Frontal cortex (tissue), 4 donors: ENCODE measurements around the gene NPIPA8. TPM values are rescaled to one million over a fixed set of nuclear protein-coding genes. Genes with fewer than 3 reads are reported as not detected.
"Not testable (repeated sequence)": the region's sequence is repeated elsewhere in the genome, so short reads cannot be mapped to it uniquely, and the experiment has no call there.

Experiments
- DNase-seq, 2 donors: peaks; one replicate each; pipeline ENCODE4 v3.0.0; 2012; ENCODE audit warnings: low spot score in 2 of 2
- FAIRE-seq: peaks from 2 replicates; lab custom pipeline; 2012; peaks lifted over from hg19 to GRCh38; lab: Jason Lieb, UNC
- total RNA-seq: library from RNA; depleted of rRNA; stranded (reverse); fragments of >200 nt; gene quantifications from one replicate; pipeline ENCODE4 v1.2.3, GENCODE V29; 2014
- donor health status: control.
- donor health status: control.
- donor health status: control.

The NPIPA8 gene
- total RNA-seq, result 4.9 TPM

DNA sequence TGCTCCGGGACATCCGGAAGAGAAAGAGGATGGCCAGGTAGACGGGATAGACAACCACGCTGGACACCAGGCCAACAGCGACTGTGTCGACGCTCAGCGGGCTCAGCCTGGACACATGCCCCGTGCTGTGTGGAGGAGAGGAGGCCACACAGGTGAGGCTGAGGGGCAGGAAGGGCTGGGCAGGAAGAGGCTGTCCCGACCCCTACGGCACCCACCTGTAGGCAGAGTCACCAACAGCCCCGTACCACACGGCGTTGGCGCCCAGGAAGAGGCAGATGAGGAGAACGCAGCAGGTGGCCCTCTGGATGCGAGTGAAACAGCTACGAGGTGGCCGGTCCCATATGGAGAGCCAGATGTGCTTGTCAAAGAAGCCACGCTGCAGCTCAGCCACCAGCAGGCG lies at the start of gene NPIPA8:
NPIPA8 (minus strand) TSS at position 101 of the 400 bp plus-strand sequence. CDS start 4,074 bp downstream, outside the sequence.
- DNase-seq, FAIRE-seq: not testable (repeated sequence)

DNA sequence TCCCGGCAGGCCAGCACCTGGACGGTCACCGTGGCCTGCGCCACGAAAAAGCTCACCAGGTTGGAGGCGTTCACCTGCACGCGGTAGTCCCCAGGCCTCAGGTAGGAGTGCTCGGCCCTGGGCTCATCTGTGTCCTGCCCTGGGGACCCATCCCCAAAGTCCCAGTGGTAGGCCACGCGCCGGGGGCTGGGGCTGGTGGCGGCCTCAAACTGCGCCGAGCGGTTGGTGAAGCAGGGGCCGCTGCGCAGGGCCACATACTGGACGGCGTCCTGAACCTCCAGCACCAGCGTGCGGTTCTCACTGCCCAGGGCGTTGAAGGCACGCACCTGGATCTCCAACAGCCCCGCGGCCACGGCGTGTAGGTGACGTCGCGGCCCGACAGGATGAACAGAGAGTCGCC lies 48.7 kb upstream of the NPIPA8 start:
- not testable (repeated sequence) for DNase-seq, FAIRE-seq

DNA sequence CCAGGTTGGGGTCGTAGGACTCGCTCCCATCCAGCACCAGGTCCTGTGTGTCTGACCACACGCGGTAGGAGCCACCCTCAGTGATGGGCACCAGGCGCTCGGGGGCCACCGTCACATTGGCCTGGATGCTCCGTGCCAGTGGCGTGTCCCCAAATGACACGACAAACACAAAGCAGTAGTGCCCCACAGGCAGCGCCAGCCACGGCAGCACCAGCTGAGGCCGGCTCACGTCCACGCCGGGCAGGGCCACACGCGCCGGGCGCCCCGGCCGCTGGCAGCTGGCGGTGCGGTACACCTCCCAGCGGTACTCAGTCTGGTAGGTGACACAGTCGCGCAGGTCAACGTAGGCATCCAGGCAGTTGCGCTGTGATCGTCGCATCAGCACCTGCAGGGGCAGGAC lies 48.3 kb upstream of the NPIPA8 start:
- DNase-seq, FAIRE-seq: not testable (repeated sequence)

DNA sequence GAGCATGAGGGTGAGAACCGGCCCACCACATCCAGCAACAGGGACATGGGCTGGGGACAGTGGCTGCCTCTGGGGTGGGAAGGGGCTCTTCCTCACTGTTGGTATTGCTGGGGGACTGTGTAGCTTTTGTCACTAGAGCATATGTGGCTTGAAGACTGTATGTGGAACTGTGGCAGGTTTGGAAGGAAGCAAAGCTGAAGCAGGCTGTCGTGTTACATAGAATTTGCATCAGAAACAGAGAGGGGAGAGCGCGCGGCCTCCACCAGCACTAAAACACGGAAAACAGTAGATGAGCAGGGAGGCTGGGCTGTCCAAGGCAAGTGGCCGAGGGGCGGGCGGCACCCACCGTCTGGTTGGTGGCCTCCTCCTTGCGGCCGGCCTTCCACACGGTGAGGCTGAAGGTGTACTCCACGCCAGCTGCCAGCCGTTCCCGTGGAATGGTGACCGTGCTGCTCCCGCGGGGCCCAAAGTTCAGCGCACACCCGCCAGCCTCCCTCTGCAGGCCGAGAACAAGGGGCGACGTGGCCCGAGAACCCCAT lies 47.6 kb upstream of the NPIPA8 start:
- FAIRE-seq, result not testable (repeated sequence)

DNA sequence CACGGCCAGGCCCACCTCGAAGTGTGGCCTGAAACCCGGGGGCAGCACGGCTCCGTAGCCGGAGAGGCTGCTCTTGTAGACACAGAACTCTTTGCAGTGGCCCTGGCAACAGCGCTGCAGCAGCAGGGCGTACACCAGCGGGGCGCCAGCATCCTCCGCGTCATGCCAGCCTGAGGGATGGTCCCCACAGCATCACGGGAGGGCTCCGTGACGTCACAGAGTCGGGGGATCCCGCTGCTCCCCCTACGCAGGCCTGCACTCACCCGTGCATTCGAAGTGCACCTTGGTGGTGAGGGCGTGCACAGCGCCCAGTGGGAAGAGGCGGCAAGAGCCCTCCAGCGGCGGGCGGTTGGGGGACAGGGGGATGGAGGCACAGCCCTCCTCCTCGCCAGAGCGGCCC lies 46.2 kb upstream of the NPIPA8 start:
- not testable (repeated sequence) for DNase-seq, FAIRE-seq

More for the DNA sequence above, 47.6 kb upstream of the NPIPA8 start:
- not testable (repeated sequence) for DNase-seq

DNA sequence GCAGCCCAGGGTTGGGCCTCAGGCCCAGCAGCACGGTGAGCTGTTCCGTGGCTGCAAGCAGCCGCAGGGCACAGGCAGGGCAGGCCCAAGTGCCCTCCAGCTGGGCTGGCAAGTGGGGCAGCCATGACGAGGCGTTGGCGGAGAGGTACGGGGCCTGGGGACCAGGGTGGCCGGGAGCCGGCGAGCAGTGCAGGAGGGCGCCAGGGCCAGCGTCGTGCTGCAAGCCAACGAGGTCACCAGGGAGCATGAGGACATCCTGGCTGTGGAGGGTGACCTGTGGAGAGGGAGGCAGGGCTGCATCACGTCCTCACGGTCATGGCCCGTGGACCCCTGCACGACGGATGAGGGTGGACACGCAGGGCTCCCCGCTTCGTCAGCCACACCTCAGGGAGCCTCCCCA lies 11.2 kb upstream of the NPIPA8 start:
- not testable (repeated sequence) for DNase-seq, FAIRE-seq

DNA sequence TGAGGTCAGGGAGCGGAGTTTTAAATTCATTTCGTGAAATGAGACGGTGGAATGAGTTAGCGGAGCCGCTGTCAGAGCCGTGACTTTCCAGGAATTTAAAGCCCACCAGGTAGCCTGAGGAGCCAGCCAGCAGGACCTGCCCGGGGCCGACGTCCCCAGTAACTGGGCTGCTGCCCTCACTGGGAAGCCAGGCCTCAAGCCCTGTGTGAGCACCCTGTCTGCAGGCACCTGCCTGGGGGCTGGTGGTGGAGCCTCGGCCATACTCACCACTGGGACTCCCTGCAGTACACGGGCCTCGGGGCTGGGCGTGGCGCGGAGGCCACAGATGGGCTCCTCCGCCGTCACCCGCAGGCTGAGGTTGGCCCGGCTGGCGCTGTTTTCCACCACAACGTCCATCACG lies 10.5 kb upstream of the NPIPA8 start:
- not testable (repeated sequence) for FAIRE-seq, DNase-seq

DNA sequence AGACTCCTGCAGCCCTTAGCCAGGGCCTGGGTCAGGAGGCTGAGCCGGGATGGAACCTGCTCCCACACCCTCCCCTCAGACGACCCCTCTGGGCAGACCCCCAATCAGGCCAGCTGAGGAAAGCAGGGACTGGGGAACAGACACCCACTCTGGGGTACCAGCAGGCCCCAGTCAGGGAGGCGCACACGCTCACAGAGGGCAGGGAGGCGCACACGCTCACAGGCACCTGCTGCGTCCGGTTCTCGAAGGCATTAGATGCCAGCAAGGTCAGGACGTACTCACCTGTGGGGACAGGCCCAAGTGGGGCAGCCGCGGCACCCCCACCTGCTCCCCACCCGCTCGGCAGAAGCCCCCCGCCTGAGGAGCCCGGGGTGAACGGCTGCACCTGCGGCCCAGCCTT lies 8.1 kb upstream of the NPIPA8 start:
- not testable (repeated sequence) for FAIRE-seq, DNase-seq

DNA sequence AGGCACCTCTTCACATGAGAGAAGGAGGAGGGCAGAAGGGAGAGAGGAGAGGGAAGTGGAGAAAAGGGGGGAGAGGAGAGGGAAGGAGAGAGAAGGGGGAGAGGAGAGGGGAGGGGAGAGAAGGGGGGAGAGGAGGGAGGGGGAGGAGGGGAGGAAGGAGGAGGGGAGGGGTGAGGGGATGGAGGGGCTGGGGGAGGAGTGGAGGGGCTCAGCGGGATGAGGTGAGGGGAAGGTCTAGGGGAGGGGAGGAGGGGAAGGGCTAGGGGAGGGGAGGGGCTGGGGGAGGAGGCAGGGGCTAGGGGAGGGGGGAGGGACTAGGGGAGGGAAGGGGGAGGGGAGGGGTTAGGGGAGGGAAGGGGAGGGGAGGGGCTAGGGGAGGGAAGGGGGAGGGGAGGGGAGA lies 5.5 kb upstream of the NPIPA8 start:
- not testable (repeated sequence) for DNase-seq, FAIRE-seq

DNA sequence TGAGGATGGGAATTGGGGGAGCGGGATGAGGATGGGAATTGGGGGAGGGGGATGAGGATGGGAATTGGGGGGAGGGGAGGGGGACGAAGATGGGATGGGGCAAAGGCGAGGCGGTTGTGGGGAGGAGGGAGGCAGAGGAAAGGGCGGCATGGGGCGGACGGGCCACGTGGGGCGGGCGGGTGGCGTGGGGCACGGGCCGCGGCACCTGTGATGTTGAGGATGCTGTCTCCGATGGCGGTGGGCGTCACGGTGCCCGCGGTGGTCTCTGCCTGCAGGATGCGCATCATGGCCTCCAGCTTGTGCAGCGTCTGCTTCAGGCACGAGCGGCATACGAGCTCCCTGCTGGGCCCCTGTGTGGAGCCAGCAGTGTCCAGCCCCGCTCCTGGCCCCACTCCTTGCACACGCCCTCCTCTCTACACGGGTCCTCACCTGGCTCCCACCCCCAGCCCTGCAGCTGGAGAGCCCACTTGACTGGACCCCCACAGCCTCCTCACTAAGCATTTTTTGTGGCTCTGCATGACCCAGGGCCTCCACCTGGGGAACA lies 5.0 kb upstream of the NPIPA8 start:
- not testable (repeated sequence) for FAIRE-seq

DNA sequence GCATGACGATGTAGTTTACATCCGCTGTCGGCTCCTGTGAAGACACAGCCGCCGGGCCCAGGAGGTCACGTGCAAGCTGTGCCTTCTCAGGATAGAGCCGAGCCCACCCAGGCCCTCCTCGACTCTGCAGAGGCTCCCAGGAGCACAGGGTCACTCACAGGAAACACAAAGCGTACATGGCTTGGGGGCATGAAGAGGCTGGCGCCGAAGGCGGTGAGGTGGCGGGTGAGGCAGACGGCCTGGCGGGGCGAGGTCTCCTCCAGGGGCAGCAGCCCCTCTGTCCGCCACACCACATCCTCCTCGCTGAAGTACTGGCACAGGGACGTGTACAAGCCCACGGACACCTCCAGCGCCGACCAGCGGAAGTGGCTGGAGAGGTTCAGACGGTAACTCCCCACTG lies 2.7 kb upstream of the NPIPA8 start:
- not testable (repeated sequence) for FAIRE-seq, DNase-seq

More for the DNA sequence above, 5.0 kb upstream of the NPIPA8 start:
- DNase-seq, result not testable (repeated sequence)

DNA sequence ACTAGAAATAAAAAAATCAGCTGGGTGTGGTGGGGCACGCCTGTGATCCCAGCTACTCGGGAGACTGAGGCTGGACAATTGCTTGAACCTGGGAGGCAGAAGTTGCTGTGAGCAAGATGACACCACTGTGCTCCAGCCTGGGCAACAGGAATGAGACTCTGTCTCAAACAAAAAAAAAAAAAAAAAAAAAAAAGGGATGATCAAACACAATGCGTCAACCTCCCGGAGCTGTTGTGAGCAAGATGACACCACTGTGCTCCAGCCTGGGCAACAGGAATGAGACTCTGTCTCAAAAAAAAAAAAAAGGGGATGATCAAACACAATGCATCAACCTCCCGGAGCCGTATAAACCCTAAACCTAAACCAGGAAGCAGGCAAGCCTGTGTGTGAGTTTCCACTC lies 24.7 kb downstream of the NPIPA8 start:
- FAIRE-seq, DNase-seq: not testable (repeated sequence)

DNA sequence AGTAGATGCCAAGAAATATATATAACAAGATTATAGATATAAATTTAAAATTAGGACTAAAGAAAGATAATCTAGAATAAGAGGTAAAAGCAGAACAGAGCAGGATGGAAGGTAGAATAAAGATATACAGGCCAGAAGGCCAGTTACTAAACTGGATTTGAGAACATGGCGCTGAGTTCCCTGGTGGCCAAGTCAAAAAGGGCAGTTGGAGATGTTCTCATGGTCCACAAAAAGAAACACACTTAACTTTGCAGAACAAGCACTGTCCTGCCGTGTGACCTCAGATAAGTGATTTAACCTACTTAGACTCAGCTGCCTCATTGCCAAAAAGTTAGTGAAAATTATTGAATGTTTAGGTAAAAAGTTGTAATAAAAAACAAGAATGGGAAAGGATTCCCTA lies 27.4 kb downstream of the NPIPA8 start:
- not testable (repeated sequence) for FAIRE-seq, DNase-seq

DNA sequence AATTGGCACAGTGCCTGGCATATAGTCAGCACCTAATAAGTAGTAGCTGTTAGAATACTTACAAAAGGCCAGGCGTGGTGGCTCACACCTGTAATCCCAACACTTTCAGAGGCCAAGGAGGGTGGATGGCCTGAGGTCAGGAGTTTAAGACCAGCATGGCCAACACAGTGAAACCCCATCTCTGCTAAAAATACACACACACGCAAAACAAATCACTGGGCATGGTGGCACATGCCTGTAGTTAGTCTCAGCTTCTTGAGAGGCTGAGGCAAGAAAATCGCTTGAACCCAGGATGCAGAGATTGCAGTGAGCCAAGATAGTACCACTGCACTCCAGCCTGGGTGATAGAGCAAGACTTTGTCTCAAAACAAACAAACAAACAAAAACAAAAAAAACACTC lies 29.3 kb downstream of the NPIPA8 start:
- not testable (repeated sequence) for DNase-seq, FAIRE-seq

DNA sequence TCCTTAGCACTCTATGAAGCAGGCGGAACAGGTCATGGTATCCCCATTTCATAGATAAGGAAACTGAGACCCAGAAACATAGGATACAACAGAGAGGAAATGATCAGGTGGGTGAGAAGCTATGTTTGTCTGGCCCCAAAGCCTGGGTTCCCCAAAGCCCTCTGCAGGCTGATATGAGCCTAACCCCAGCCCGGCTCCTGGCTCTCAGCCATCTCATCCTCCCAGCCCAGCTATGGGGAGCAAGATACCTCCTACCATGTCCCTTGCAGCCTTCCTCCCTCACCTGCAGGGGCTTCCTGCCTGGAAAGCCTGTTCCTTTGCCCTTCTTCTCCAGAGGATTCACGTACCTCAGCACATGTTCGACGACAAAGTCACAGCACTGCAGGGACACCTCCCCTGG lies 30.5 kb downstream of the NPIPA8 start:
- DNase-seq, FAIRE-seq: not testable (repeated sequence)

DNA sequence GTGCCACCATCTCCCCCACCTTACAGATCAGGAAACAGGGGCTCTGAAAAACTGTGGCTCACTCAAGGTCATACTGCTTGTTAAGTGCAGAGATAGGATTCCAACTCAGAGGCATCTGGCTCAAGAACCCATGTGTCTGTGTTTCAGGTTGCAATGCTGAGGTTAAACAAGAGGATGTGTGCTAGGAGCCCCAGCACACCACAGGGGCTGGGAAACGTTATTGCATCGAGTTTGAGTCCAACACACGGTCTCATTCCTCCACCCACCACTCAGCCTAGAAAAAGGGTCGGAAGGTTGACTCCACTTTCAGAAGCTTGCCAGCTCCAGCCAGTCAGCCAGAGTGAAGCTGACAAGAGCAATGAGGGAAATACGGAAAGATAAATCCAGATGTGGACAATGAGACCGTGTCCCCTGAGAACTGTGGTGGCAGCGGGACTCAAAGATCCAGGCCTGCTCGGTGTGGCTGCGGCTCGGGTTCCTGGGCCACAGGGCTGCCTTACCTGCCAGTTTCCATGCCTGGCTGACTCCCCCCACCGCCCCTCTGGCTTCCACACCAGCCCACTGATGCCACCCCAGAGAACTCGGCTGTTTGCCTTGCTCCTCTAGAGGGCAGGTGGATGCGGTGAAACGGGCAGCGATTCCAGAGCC lies 33.4 kb downstream of the NPIPA8 start:
- FAIRE-seq, result not testable (repeated sequence)

DNA sequence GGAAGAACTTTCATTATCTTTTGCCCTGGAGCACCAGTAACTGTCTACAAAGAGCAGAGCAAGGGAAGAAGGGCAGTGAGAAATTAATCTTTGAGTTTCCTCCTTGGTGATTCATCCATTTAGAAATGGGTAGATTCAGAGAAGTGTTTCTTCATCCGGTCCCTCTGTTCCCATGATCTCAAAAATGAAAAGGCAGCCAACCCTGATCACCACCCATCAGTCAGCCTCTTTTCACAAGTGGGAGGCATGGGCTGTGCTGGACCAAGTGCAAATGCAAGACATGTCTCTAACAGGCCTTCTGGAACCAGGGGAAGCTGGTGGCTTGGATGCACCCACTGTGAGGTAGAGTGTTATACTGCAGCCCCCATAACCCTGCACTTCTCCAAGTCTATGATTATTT lies 38.8 kb downstream of the NPIPA8 start:
- not testable (repeated sequence) for FAIRE-seq, DNase-seq

More for the DNA sequence above, 33.4 kb downstream of the NPIPA8 start:
- DNase-seq, result not testable (repeated sequence)

DNA sequence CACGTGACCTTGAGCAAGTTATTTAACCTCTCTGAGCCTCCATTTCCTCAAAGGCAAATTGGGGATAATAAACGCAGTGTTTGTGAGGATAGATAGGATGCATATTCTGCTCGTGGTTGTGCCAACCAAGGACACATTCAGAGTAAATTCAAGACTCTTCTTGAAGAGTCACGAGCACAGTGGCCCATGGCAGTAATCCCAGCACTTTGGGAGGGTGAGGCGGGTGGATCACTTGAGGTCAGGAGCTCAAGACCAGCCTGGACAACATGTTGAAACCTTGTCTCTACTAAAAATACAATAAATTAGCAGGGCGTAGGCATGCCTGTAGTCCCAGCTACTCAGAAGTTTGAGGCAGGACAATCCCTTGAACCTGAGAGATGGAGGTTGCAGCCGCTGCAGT lies 39.6 kb downstream of the NPIPA8 start:
- not testable (repeated sequence) for DNase-seq, FAIRE-seq

DNA sequence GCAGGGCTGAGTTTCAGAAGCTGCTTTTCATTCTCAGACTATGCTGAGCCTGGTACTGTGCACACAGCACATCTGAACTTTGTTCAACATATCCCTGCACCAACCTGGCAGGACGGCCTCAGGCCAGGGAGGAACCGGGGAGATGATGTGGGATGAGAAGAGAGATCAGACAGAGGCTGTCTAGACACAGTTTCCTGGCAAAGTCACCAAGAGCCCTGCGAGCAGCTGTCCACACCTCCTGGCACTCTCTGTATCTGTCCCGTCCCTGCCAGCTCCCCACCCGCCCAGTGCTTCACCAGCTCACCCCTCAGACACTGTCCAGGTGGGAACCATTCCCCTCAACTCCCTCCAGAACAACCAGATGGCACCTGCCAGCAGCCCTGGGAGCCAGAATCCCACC lies 42.2 kb downstream of the NPIPA8 start:
- not testable (repeated sequence) for FAIRE-seq, DNase-seq

DNA sequence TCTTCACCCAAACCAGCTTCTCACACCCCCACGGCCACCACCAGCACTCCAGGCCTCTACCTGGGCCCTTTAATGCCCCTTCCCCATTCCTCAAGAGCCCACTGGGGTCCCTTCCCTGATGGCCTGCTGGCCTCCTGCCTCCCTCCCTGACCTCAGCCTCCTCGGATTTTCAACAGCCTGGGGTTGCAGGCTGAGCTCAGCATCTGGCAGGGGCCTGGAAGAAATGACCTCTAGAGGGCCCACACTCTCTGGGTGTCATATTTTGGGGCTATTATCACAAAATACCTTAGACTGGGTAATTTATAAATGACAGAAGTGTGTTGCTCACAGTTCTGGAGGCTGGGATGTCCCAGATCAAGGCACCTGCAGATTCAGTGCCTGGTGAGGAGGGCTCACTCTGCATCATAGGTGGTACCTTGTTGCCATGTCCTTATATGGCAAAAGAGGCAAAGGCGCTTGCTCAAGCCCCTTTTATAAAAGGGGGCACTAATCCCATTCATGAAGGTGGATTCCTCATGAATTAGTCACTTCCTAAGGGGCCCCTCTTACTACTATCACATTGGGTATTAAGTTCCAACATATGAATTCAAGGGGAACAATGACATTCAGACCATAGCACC lies 43.1 kb downstream of the NPIPA8 start:
- DNase-seq, FAIRE-seq: not testable (repeated sequence)
